Left ventricle myocardium inferior (tissue), 1 donor: Measurements from ENCODE around the gene MYO16. TPM values are rescaled to one million over a fixed set of nuclear protein-coding genes. Genes with fewer than 3 reads are reported as not detected.

Source experiments
- DNase-seq: peaks from one replicate; pipeline ENCODE4 v3.0.0-alpha.2; 2020
- H3K27ac ChIP-seq: fragments of 200-600 bp; replicated peaks from 2 replicates; pipeline ENCODE4 v1.8.0; 2021
- H3K27me3 ChIP-seq: fragments of 200-600 bp; 2 replicates; pipeline ENCODE4 v1.8.0; 2021; ENCODE audit warnings: low read depth
- H3K36me3 ChIP-seq: fragments of 200-600 bp; 2 replicates; pipeline ENCODE4 v1.8.0; 2021
- H3K4me1 ChIP-seq: fragments of 200-600 bp; 2 replicates; pipeline ENCODE4 v1.8.0; 2021
- H3K4me3 ChIP-seq: fragments of 200-600 bp; 2 replicates; pipeline ENCODE4 v1.8.0; 2021; ENCODE audit warnings: mild to moderate bottlenecking, moderate library complexity
- H3K9me3 ChIP-seq: fragments of 200-600 bp; replicated peaks from 2 replicates; pipeline ENCODE4 v1.8.0; 2021
- intact Hi-C: fragments of 100-400 bp; cut with micrococcal nuclease; formaldehyde crosslinking; loops from one replicate; pipeline ENCODE4 v1.11.0; 2022
- total RNA-seq: library from RNA; stranded (reverse); fragmentation: NEBNext Ultra II Directional; extraction: Animal tissue kit (Norgen Biotek cat#: 25700); gene quantifications from one replicate; pipeline ENCODE4 v1.2.1, GENCODE V29; 2021
- TF ChIP-seq, protein P1 (sequence below): fragments of 200-600 bp; IDR thresholded peaks from 2 replicates; pipeline ENCODE4 v1.8.0; 2021; ENCODE audit warnings: antibody characterized with exemption, mild to moderate bottlenecking, borderline replicate concordance
- donor health status: DM: no; HTN: yes; CAD: no; lungs with severe emphysema.

The MYO16 gene
- total RNA-seq, 1 donor from 2014 or later: 1.7 TPM

- Histone ChIP-seq H3K36me3 (no peaks in the 10 kb centered on the region), H3K27me3 (no peaks in the 10 kb centered on the region), H3K27ac (no peak overlapping the region), H3K4me1 (no peaks in the 10 kb centered on the region), H3K4me3 (no peak overlapping the region), H3K9me3 (no peaks in the 10 kb centered on the region)
- TF ChIP-seq, protein P1, sequence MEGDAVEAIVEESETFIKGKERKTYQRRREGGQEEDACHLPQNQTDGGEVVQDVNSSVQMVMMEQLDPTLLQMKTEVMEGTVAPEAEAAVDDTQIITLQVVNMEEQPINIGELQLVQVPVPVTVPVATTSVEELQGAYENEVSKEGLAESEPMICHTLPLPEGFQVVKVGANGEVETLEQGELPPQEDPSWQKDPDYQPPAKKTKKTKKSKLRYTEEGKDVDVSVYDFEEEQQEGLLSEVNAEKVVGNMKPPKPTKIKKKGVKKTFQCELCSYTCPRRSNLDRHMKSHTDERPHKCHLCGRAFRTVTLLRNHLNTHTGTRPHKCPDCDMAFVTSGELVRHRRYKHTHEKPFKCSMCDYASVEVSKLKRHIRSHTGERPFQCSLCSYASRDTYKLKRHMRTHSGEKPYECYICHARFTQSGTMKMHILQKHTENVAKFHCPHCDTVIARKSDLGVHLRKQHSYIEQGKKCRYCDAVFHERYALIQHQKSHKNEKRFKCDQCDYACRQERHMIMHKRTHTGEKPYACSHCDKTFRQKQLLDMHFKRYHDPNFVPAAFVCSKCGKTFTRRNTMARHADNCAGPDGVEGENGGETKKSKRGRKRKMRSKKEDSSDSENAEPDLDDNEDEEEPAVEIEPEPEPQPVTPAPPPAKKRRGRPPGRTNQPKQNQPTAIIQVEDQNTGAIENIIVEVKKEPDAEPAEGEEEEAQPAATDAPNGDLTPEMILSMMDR: no peak
- intact Hi-C loops: no loop called here
- no peak for DNase-seq
Measured at GRCh38 chr13:108922108-108922507, 292.7 kb downstream of the MYO16 start.

DNA sequence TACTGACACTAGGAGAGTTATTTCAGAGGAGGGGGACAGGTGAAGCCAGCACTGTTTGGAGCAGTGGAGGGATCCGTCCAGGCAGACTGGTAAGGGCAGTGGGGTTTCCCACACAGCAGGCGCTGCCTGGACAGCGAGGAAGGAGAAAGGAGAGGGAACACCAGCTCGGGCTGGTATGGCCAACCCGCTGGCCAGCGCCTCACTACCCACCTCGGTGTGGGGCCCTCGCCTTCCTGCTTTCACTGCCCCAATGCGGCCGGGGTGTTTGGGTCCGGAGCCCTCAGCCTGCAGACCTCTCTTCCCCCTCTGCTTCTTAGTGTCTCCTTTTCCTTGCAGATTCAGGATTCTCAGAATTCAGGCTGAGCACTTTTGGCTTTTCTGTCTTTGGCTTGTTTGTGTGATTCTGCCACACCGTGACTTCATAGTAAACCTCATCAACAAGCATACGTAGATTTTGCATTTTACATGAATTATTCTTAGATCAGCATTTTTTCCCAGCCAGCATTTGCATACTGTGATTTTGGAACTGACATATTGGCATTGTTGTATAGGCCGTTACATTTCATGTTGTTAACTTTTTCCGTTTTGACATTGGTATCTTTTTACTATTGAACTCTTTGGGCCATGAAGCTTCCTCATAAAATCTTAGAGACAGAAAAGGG is 294.1 kb downstream of the MYO16 start:
- Histone ChIP-seq H3K27ac (no peak overlapping the region), H3K4me3 (no peak overlapping the region), H3K27me3 (no peaks in the 10 kb centered on the region), H3K9me3 (no peaks in the 10 kb centered on the region), H3K4me1 (no peaks in the 10 kb centered on the region), H3K36me3 (no peaks in the 10 kb centered on the region)
- intact Hi-C loops: no loop called here
- DNase-seq: no peak
- TF ChIP-seq, protein P1: no peak

DNA sequence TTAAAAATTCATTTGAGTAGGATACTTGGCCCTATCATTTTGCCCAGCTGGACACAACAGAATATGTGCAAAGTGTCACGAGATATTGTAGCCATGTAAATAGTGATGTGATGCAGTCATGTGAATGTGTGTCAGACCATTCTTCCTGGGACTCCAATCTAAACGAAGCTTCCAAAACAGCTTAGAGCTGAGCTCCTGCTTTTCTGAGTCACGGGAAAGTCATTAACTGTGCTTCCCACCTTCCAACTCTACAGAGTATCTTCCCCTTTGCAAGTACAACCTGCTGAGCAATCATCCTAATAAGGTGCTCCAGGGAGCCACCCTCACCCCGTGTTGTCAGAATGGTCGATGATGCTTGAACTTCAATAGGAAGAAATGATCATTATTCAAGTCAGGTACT is 294.7 kb downstream of the MYO16 start:
- intact Hi-C loops: no loop called here
- no peak for DNase-seq
- Histone ChIP-seq H3K27me3 (no peaks in the 10 kb centered on the region), H3K4me1 (no peaks in the 10 kb centered on the region), H3K9me3 (no peaks in the 10 kb centered on the region), H3K4me3 (no peak overlapping the region), H3K27ac (no peak overlapping the region), H3K36me3 (no peaks in the 10 kb centered on the region)
- TF ChIP-seq, protein P1: no peak

DNA sequence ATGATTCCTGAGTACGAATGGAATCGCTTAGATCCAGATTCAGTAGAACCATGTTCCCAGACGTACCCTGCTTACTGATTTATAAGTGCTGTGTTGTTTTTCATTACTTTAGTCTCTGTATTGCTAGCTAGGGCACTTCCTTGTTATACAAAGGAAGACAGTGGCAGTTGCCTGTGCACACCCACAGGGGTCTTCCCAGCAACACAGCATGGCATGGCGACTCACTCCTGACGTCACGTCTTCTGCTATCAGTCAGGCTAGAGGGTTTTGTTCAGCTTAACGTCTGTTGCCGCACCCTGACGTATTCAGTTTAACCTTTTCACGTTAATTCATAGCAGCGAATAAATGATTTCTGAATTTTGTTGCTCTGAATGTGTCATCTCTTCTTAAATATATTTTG is 295.1 kb downstream of the MYO16 start:
- Histone ChIP-seq H3K4me1 (no peaks in the 10 kb centered on the region), H3K36me3 (no peaks in the 10 kb centered on the region), H3K4me3 (no peak overlapping the region), H3K27ac (no peak overlapping the region), H3K27me3 (no peaks in the 10 kb centered on the region), H3K9me3 (no peaks in the 10 kb centered on the region)
- intact Hi-C loops: no loop called here
- no peak for DNase-seq
- TF ChIP-seq, protein P1: no peak

GRCh38 chr13:108925070-108925469 is 295.7 kb downstream of the MYO16 start:
- DNase-seq: no peak
- Histone ChIP-seq H3K4me3 (no peak overlapping the region), H3K27me3 (no peaks in the 10 kb centered on the region), H3K9me3 (no peaks in the 10 kb centered on the region), H3K36me3 (no peaks in the 10 kb centered on the region), H3K4me1 (no peaks in the 10 kb centered on the region), H3K27ac (no peak overlapping the region)
- TF ChIP-seq, protein P1: no peak
- intact Hi-C loops: no loop called here
